Epithelial cell of proximal tubule (primary cell): ENCODE data around the gene GSG1. TPM values are rescaled to one million over a fixed set of nuclear protein-coding genes. Genes with fewer than 3 reads are reported as not detected.

Source experiments
- DNase-seq: peaks from one replicate; pipeline ENCODE4 v3.0.0-alpha.2; 2011; ENCODE audit warnings: low read depth
- H3K4me3 ChIP-seq: 2 replicates; pipeline ENCODE4 v1.5.1; 2011; ENCODE audit warnings: low read depth, mild to moderate bottlenecking, low read length
- CTCF ChIP-seq: conservative IDR thresholded peaks from 2 replicates; pipeline ENCODE4 v1.5.1; 2012; ENCODE audit warnings: low read depth, mild to moderate bottlenecking, low read length
- total RNA-seq: library from RNA; depleted of rRNA; stranded (reverse); fragments of >200 nt; gene quantifications from 2 replicates; pipeline ENCODE4 v1.2.3, GENCODE V29; 2015

GSG1 gene
- total RNA-seq, 1 donor from 2014 or later = 0.75 TPM

- no peak overlapping the region for H3K4me3 ChIP-seq
- no peak for DNase-seq
- no peak for TF ChIP-seq CTCF
Observed at GRCh38 chr12:13130981-13131380, 27.5 kb upstream of the GSG1 start.

GRCh38 chr12:13128291-13128965 lies 25.0 kb upstream of the GSG1 start:
- no peak for DNase-seq
- no peak for TF ChIP-seq CTCF
- H3K4me3 ChIP-seq = no peak overlapping the region

DNA sequence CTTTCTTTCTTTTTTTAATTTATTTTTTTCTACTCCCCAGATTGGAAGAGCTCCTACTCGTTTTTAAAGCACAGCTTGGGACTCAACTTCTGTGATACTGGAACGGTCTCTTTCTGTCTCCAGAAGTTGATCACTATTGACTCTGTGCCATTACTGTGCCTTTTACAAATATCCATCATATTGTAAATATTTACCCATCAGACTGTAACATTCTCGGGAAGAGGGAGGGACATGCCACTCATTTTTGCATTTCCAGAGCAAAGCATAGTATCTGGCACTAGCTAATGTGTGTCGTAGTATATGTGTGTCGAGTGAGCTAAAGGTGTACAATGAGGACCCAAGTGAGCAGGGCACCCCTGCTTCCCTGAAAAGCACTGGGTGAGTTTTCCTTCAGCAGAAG lies 24.0 kb upstream of the GSG1 start:
- TF ChIP-seq CTCF = no peak
- no peak overlapping the region for H3K4me3 ChIP-seq
- DNase-seq = no peak

GRCh38 chr12:13126494-13126893 lies 23.0 kb upstream of the GSG1 start:
- H3K4me3 ChIP-seq = no peak overlapping the region
- no peak for DNase-seq
- no peak for TF ChIP-seq CTCF

- DNase-seq = no peak
Observed at GRCh38 chr12:13125996-13126395, 22.5 kb upstream of the GSG1 start.

DNA sequence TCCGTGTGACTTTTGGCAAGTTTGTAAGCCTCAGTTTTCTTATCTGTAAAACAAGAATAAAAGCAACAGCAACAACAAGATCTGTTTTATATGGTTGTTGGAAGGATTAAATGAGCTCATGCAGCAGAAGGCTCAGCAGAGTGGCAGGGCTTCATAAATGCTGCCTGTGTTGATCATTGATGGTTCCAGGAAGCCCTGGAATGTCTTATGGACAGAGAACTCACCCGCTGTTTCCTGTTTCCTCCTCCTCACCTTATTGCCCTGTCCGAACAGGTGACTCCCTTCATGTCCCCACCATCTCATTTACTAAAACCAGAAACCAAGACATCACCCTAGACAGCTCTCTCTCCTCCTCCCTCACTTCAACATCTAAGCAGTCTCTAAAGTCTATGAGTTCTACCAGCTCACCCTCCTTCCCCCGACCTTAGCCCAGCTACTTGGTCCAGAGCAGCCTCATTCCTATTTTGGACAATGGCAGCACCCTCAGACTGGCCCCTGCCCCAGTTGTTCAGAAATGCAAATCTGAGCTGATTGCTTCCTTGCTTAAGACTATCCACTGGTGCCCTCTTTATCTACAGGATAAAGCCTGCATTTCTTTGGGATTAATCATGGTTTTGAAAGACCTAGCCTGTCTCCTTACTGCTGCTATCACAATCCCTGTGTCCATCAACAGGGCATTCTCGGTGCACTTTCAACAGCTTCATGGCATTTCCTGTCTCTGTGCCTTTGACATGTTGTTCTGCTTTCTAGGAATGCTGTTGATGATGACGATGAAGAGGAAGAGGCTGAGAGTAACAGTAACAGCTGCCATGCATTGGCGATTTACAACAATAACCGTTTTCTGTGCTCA lies 21.4 kb upstream of the GSG1 start:
- no peak overlapping the region for H3K4me3 ChIP-seq
- TF ChIP-seq CTCF = no peak
- peak; percentile 31 for DNase-seq

More at GRCh38 chr12:13125996-13126395, 22.5 kb upstream of the GSG1 start:
- H3K4me3 ChIP-seq = no peak overlapping the region
- no peak for TF ChIP-seq CTCF

- no peak for TF ChIP-seq CTCF
- DNase-seq = no peak
- H3K4me3 ChIP-seq = no peak overlapping the region
Observed at GRCh38 chr12:13121568-13121967, 18.1 kb upstream of the GSG1 start.
